GM18867 (cell line): ENCODE results near the gene UCK2.
A peak's percentile ranks its signal among the peaks of the same experiment; 100 is the strongest.
"Not testable (repeated sequence)": the region's sequence is repeated elsewhere in the genome, so short reads cannot be mapped to it uniquely, and the experiment has no call there.

Experiments used
- ATAC-seq: cut with Tn5 transposase; IDR thresholded peaks from one replicate; pipeline ENCODE4 v1.9.1; 2021; ENCODE audit warnings: mild to moderate bottlenecking, moderate library complexity; ENCODE audit not compliant: unreplicated experiment

The UCK2 gene

DNA sequence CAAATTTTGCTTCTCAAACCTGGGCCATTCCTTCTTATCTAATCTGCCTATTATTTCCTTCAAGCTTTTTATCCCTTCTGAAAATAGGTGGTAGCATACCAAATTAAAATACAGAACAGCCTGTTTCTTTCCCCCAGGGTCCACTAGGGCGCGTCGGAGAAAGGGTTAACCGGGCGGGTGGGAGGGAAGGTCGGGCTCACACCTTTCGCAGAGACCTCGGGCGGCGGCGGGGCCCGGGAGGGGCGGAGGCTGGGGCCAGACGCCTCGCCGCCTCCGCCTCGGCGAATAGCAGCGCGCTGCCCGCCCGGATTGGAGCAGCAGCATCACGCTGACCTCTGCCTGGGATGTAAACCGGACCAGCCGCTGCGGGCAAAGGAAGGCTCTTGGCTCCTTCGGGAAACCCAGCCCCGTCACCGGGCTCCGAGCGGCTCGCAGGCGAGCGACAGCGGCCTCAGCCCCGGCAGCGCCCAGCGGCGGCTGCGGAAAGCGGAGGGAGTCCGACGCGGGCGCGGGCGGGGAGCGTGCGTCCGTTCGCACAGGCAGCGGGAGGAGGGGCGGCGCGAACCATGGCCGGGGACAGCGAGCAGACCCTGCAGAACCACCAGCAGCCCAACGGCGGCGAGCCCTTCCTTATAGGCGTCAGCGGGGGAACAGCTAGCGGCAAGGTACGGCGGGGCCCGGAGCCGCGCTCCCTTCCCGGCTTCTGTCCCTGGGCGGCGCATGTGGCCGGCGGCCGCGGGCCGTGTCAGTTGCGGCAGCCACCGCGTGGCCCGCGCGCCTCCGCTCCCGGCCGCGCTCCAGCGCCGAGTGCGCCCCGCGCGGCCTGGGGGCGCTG lies at the start of gene UCK2:
UCK2 (plus strand) TSS at position 347 of the 835 bp plus-strand sequence; CDS start at position 567, 220 bp downstream.
- ATAC-seq: peak; percentile 77

DNA sequence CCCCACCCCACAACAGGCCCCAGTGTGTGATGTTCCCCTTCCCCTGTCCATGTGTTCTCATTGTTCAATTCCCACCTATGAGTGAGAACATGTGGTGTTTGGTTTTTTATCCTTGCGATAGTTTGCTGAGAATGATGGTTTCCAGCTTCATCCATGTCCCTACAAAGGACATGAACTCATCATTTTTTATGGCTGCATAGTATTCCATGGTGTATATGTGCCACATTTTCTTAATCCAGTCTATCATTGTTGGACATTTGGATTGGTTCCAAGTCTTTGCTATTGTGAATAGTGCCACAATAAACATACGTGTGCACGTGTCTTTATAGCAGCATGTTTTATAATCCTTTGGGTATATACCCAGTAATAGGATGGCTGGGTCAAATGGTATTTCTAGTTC lies 49.2 kb upstream of the UCK2 start:
- not testable (repeated sequence) for ATAC-seq

- ATAC-seq: not testable (repeated sequence)
Measured at GRCh38 chr1:165783519-165783918, 43.9 kb upstream of the UCK2 start.

- no peak for ATAC-seq
Measured at GRCh38 chr1:165787741-165788140, 39.7 kb upstream of the UCK2 start.

GRCh38 chr1:165793951-165794350 lies 33.5 kb upstream of the UCK2 start:
- no peak for ATAC-seq

GRCh38 chr1:165795894-165796293 lies 31.5 kb upstream of the UCK2 start:
- ATAC-seq: no peak

DNA sequence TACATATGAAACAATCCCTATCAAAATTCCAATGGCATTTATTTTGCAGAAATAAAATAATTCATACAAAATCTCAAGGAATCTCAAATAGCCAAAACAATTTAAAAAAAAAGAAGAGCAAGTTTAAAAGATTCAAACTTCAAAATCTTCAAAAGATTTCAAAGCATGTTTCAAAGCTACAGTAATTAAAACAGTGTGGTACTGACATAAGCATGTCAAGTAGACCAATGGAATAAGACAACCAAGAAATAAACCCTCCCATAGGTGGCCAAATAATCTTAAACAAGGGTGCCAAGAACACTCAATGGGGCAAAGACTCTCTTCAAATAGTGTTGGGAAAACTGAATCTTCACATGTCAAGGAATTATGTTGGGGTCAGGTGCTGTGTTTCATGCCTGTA lies 28.0 kb upstream of the UCK2 start:
- ATAC-seq: no peak

- not testable (repeated sequence) for ATAC-seq
Measured at GRCh38 chr1:165804513-165804912, 22.9 kb upstream of the UCK2 start.

DNA sequence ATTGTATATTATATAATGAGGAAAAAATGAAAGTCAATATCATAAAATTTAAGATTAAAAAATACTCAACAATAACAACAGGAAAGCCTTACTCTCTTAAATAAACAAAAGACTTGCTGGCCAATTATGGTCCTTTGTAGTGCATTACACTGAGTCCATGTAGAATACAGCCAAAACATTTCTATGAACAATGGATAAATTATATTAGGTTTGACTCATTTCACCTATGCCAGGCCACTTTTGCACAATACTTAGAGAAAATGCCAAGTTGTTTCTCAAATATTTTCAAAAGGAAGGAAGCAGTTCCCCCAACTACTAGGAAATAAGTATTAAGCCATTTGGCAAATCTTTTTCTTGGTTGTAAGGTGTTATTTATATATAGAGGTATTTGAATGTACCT lies 19.8 kb upstream of the UCK2 start:
- no peak for ATAC-seq

- ATAC-seq: no peak
Measured at GRCh38 chr1:165815725-165816124, 11.7 kb upstream of the UCK2 start.

GRCh38 chr1:165816157-165816556 lies 11.3 kb upstream of the UCK2 start:
- ATAC-seq: no peak

DNA sequence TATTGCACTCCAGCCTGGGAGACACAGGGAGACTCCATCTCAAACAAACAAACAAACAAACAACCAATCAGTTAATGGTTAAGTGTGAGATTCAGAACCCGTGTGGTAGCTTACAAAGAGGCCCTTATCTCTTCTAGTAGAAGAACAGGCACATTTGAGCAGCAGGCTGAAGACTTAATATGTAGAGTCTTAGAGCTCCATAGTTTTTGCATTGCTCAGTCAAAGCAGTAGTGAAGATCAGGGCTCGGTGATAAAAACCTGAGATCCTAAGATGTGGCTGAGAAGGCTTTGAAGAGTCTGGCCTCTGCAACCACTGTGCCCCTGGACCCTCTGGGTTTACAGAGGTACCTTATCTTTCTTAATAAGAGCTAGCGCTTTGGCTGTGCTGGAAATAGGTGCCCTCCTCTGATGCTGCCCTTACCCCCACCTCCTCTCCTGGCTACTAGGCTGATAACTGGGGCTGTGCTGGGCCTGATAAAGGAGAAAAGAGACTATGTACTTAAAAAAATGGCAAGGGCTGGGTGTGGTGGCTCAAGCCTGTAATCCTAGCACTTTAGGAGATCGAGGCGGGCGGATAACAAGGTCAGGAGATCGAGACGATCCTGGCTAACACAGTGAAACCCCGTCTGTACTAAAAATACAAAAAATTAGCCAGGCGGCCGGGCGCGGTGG lies 10.5 kb upstream of the UCK2 start:
- no peak for ATAC-seq

- no peak for ATAC-seq
Measured at GRCh38 chr1:165823552-165824268, 3.7 kb upstream of the UCK2 start.

DNA sequence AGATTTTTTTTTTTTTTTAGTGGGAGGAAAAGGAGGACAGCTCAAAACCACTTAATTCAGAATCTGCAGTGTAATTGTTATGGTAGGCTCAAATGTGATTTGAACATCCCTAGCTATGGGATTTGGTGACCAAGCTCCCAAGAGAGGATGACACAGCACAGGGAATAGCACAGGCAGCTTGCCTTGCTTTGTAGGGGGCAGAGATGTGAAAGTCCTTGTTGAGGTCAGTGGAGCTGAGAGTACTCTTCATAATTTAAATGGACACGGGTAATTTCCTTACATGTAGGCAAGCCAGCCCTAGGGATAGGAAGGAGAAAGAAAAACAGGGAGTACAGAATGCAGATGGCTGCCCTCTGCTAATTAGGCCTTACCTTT lies 3.2 kb upstream of the UCK2 start:
- ATAC-seq: no peak

DNA sequence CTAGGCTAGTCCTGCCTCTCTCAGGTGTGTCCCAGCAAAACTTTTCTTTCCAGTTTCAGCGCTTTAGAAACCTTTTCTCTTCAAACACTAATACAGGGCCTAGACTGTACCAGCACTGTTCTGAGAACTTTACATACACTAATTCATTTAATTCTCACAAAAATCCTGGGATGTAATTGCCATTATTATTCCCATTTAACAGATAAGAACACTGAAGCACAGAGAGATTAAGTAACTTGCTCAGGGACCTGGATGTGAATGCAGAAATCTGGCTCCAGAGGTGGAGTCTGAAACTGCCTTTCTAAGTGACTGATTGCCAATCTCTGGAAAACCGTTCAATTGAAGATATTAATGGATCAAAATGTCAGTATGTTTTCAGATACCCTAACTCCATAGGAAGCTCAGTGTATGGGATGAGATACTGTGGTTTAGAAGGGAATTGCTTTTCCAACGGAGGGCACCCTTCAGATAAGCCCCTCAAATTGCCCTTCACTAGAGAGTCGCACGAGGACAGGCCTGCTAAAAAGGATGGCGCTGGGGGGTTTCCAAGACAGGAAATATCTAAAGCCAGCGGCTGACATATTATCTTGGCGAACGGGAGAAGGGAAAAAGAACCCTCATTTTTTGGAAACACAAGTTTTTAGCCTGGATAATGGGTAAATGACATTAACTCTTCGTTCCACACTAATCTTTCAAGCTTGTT lies 698 bp upstream of the UCK2 start:
- ATAC-seq: no peak

DNA sequence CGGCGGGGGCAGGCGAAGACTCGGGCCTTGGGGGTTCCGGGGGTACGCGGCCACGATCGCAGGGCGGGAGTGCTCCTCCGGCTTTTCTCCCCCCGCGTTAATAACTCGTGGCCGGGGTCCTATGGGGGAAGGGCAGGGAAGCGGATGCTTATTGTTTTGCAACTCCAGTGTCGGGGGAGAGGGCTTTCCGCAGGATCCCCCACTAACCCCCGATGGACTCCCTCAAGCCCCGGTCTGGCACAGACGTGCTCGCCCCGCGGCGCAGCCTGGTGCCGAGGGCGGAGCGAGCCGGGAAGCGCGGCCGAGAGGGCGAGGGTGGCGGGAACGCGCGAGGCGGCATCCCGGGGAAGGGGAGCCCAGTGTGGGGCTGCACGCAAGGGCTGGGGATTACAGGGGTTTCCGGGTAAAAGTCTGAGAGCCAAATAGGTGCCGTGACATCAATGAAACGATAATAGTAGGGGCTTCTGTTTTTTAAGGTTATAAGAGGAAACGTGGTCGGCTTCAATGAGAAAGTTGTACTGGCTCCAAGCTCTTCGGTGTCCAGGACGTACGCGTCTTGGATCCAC lies 772 bp downstream of the UCK2 start:
- ATAC-seq: peak; percentile 47

GRCh38 chr1:165828669-165829329 lies 1.4 kb downstream of the UCK2 start:
- ATAC-seq: no peak

DNA sequence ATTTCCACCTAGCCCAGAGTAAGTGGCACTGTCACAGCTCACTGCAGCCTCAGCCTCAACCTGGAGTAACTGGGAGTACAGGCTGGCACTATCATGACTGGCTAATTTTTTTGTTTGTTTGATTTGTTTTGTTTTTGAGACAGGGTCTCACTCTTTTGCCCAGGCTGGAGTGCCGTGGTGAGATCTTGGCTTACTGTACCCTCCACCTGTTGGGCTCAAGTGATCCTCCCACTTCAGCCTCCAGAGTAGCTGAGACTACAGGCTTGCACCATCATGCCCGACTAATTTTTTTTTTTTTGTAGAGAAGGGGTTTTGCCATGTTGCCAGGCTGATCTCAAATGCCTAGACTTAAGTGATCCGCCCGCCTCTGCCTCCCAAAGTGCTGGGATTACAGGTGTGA lies 2.5 kb downstream of the UCK2 start:
- ATAC-seq: no peak

DNA sequence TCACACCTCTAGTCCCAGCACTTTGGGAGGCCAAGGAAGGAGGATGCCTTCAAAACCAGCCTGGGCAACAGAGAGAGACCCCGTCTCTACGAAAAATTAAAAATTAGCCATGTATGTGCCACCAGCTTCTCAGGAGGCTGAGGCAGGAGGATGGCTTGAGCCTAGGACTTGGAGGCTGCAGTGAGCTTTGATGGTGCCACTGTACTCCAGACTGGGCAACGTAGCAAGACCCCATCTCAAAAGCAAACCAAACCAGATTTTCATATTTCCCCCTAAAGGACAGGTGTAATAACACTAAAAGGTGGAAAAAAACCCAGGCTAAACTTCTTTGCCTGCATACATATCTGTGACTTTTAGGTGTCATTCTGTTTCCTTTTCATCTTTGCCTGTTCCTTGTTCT lies 3.7 kb downstream of the UCK2 start:
- ATAC-seq: no peak

DNA sequence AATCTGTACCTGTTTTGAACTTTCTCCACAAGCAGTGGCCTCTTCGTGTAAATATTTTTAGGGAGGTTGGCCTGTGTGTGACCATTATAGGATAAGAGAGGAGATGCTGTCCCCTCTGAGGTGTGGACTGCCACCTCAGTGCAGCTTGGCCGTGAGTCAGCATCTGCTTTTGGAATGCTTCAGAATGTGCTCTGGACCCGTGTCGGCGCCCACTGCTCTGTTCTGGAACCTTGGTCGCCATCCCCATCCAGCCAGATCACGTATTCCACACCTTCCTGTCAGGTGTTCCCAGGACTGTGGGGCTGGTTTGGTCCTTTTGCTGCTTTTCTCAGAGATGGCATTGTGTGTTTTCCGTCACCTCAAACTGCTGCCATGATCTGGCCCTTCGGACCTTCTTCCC lies 5.5 kb downstream of the UCK2 start:
- ATAC-seq: no peak
